Stimulated activated naive B cell treated with anti-CD40 and anti-IgM and Interleukin-4, amounts not matched to agents 10 μg/mL and 1 μg/mL and 100 μg/mL, for 72 hours (primary cell): ENCODE results near the gene CFAP97D2.
"Not testable (repeated sequence)": the region's sequence is repeated elsewhere in the genome, so short reads cannot be mapped to it uniquely, and the experiment has no call there.

ENCODE experiments used
- ATAC-seq, 2 donors: fragments of 150-1000 bp; cut with Tn5 transposase; replicated peaks; 2 replicates each; pipeline ENCODE4 v1.10.0; 2021; ENCODE audit warnings: moderate library complexity in 1 of 2
- DNase-seq: peaks from one replicate; pipeline ENCODE4 v3.0.0; 2021
- H3K27ac Mint-ChIP-seq: one replicate; pipeline ENCODE4 v1.8.0; 2022; ENCODE audit warnings: mild to moderate bottlenecking, mixed read lengths
- H3K27me3 Mint-ChIP-seq, 2 donors: one replicate each; pipeline ENCODE4 v1.8.0; 2022; ENCODE audit warnings: mixed read lengths in 2 of 2
- H3K36me3 Mint-ChIP-seq, 2 donors: one replicate each; pipeline ENCODE4 v1.8.0; 2022; ENCODE audit warnings: mixed read lengths in 2 of 2, mild to moderate bottlenecking in 1 of 2
- H3K4me1 Mint-ChIP-seq, 2 donors: one replicate each; pipeline ENCODE4 v1.8.0; 2022; ENCODE audit warnings: mixed read lengths in 2 of 2, mild to moderate bottlenecking in 1 of 2
- H3K4me3 Mint-ChIP-seq, 2 donors: one replicate each; pipeline ENCODE4 v1.8.0; 2022; ENCODE audit warnings: mild to moderate bottlenecking in 2 of 2, mixed read lengths in 2 of 2, moderate library complexity in 1 of 2
- H3K9me3 Mint-ChIP-seq, 2 donors: one replicate each; pipeline ENCODE4 v1.8.0; 2022; ENCODE audit warnings: mixed read lengths in 2 of 2, mild to moderate bottlenecking in 1 of 2

The CFAP97D2 gene

DNA sequence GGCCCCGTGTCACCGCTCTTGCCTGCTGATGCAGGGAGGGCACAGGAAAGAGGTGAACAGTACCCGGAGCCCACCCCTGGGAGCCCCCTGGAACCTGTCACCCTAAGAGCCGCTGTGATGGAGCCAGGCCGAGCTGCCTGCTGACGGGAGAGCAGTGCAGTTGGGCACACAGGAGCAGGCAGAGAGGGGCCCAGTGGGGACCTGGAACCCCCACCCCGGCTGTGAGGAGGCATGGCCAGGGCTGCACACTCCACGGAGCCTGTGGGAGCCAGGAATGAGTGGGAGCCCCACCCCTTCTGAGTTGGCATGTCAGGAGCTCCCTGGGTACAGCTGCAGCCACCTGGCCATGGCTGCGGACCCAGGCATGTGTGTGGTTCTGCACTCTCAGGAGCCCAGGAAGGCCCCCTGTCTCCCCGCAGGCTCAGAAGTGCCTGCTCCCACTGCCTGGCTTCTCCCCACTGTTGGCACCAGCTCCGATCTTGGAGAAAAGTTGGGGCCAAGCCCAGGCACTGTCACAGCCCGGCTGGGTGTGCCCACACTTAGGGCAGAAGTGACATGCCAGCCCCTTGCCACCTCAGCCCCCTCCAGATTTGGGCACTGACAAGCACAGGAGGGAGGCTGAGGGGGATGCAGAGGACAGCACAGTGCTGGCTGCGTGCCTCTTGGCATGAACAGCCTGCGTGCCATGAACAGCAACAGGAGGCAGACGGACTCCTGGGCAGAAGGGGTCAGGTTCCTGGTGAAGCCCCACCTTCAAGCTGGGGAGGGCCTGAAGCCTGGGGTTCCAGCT is 6.3 kb downstream of the CFAP97D2 start:
- peaks cover 0 to 2% of the 10 kb centered on the region in 2 donors for H3K4me1 Mint-ChIP-seq
- H3K4me3 Mint-ChIP-seq = no peak overlapping the region
- DNase-seq = no peak
- peaks cover 5 to 8% of the 10 kb centered on the region in 2 donors for H3K9me3 Mint-ChIP-seq
- H3K27ac Mint-ChIP-seq = no peak overlapping the region
- no peak for ATAC-seq
- H3K36me3 Mint-ChIP-seq = peaks cover 0 to 7% of the 10 kb centered on the region in 2 donors
- H3K27me3 Mint-ChIP-seq = peaks cover 16 to 33% of the 10 kb centered on the region in 2 donors

DNA sequence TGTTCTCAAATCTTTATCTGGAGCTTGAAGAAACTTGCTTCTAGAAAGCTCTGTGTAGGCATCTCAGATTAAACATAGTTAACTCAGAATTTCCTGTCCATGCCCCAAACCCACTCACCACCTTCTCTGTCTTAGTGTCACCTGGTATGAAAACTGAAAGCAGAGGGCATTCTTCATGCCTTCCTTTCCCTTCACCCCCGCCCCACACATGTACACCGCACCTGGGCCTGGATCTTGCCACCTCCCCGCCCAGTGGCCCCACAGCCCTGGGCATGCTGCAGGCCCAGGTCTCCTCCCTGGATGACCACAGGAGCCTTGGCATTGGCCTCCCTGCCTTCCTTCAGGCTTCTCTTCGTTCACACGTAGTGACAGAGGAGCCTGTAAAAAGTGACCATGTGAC is 15.8 kb downstream of the CFAP97D2 start:
- H3K4me1 Mint-ChIP-seq = no peaks in the 10 kb centered on the region
- H3K4me3 Mint-ChIP-seq = no peak overlapping the region
- no peak for DNase-seq

DNA sequence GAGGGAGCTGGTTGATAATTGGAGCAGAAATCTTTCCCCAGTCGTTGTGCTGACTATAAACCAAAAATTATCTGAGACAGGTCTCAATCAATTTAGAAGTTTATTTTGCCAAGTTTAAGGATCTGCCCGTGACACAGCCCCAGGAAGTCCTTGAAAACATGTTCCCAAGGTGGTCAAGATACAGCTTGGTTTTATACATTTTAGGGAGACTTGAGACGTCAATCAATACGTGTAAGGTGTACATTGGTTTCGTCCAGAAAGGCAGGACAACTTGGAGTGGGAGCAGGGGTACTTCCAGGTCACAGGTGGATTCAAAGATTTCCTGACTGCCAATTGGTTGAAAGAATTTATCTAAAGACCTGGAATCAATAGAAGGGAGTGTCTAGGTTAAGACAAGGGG is 17.6 kb downstream of the CFAP97D2 start:
- no peaks in the 10 kb centered on the region for H3K27me3 Mint-ChIP-seq
- H3K9me3 Mint-ChIP-seq = no peaks in the 10 kb centered on the region
- H3K4me1 Mint-ChIP-seq = no peaks in the 10 kb centered on the region
- DNase-seq = no peak
- H3K27ac Mint-ChIP-seq = no peak overlapping the region
- no peak overlapping the region for H3K4me3 Mint-ChIP-seq
- H3K36me3 Mint-ChIP-seq = no peaks in the 10 kb centered on the region
- no peak for ATAC-seq

More for the DNA sequence above, 15.8 kb downstream of the CFAP97D2 start:
- Mint-ChIP-seq H3K27ac (peak overlapping the region; percentile 4), H3K36me3 (no peaks in the 10 kb centered on the region), H3K27me3 (peaks cover 0 to 5% of the 10 kb centered on the region in 2 donors), H3K9me3 (peaks cover 3 to 5% of the 10 kb centered on the region in 2 donors)
- ATAC-seq = no peak

DNA sequence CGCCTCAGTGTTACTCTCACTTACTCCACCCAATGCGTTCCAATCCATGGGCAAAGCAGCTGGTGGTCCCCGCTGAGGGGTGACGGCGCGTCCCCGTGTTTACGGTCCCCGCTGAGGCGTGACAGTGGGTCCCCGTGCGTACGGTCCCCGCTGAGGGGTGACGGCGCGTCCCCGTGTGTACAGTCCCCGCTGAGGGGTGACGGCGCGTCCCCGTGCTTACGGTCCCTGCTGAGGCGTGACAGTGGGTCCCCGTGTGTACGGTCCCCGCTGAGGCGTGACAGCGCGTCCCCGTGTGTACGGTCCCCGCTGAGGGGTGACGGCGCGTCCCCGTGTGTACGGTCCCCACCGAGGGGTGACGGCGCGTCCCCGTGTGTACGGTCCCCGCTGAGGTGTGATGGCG is 19.5 kb downstream of the CFAP97D2 start:
- no peaks in the 10 kb centered on the region for H3K9me3 Mint-ChIP-seq
- peaks cover 0 to 4% of the 10 kb centered on the region in 2 donors for H3K4me1 Mint-ChIP-seq
- DNase-seq (no peak), ATAC-seq (no peak)
- H3K36me3 Mint-ChIP-seq = no peaks in the 10 kb centered on the region
- H3K4me3 Mint-ChIP-seq = no peak overlapping the region
- H3K27me3 Mint-ChIP-seq = peaks cover 0 to 5% of the 10 kb centered on the region in 2 donors
- no peak overlapping the region for H3K27ac Mint-ChIP-seq

DNA sequence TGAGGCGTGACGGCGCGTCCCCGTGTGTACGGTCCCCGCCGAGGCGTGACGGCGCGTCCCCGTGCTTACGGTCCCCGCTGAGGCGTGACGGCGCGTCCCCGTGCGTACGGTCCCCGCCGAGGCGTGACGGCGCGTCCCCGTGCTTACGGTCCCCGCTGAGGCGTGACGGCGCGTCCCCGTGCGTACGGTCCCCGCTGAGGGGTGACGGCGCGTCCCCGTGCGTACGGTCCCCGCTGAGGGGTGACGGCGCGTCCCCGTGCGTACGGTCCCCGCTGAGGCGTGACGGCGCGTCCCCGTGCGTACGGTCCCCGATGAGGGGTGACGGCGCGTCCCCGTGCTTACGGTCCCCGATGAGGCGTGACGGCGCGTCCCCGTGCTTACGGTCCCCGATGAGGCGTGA is 20.5 kb downstream of the CFAP97D2 start:
- not testable (repeated sequence) for H3K27ac Mint-ChIP-seq, H3K9me3 Mint-ChIP-seq, ATAC-seq, H3K4me1 Mint-ChIP-seq, H3K27me3 Mint-ChIP-seq, H3K36me3 Mint-ChIP-seq, DNase-seq, H3K4me3 Mint-ChIP-seq

DNA sequence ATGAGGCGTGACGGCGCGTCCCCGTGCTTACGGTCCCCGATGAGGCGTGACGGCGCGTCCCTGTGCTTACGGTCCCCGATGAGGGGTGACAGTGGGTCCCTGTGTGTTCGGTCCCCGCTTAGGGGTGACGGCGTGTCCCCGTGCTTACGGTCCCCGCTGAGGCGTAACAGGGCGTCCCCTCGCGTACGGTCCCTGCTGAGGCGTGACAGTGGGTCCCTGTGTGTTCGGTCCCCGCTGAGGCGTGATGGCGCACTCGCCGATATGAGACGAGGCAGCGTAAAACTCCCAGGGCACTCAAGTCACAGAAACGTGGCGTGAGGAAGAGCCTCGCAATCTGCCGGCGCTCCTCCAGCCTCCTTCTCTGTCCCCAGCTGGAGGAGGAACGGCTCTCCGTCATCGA is 20.9 kb downstream of the CFAP97D2 start:
- no peaks in the 10 kb centered on the region for H3K36me3 Mint-ChIP-seq
- H3K27ac Mint-ChIP-seq = peak overlapping the region; percentile 67
- H3K27me3 Mint-ChIP-seq = peaks cover 0 to 5% of the 10 kb centered on the region in 2 donors
- H3K9me3 Mint-ChIP-seq = no peaks in the 10 kb centered on the region
- ATAC-seq (no peak), DNase-seq (no peak)
- peaks cover 0 to 4% of the 10 kb centered on the region in 2 donors for H3K4me1 Mint-ChIP-seq
- no peak overlapping the region for H3K4me3 Mint-ChIP-seq

DNA sequence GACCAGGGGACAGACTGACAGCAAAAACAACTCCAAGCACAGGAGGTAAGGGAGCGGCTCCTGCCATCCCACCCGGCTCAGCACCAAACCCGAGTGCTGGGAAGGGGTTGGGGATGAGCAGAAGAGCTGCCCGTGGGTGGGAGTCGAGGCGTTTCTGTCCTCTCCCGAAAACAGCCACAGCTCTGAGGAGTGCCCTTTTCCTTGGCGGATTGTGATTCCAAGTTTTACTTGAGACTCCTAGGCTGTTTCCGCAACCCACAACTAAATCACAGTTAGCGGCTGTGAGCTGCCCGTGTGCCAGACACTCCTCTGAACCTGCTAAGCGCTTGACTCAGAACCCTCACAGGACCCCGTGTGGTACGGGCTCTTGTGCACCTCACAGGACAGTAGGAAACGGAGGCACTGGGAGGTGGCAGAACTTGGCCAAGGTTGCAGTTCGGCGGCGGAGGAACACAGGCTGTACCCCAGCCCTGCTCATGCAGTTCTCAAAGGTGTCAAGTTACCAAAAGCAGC is 21.4 kb downstream of the CFAP97D2 start:
- H3K27ac Mint-ChIP-seq = peak overlapping the region; percentile 67
- H3K9me3 Mint-ChIP-seq = no peaks in the 10 kb centered on the region
- DNase-seq = no peak
- H3K4me1 Mint-ChIP-seq = peaks cover 0 to 4% of the 10 kb centered on the region in 2 donors
- ATAC-seq = no peak
- no peak overlapping the region for H3K4me3 Mint-ChIP-seq
- H3K27me3 Mint-ChIP-seq = peaks cover 0 to 5% of the 10 kb centered on the region in 2 donors
- H3K36me3 Mint-ChIP-seq = no peaks in the 10 kb centered on the region

DNA sequence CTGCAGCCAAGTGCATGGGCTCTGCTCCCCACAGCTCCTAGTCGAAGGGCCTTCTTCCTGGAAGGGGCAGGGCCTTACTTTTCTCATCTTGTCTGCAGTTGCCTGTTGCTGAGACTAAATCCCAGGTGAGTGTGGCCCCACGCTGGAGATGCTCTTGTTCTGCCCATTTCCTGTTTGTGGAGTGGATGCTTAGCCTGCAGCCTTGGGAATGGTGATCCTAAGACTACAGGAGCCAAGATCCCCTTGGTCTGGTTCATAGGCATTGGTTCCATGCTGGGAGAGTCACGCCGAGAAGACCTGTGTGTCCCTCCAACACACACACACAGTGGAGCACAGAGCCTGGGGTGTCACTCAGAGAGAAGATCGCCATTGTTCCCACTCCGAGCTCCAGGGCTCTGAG is 23.5 kb downstream of the CFAP97D2 start:
- H3K27ac Mint-ChIP-seq = no peak overlapping the region
- no peak overlapping the region for H3K4me3 Mint-ChIP-seq
- H3K4me1 Mint-ChIP-seq = peaks cover 0 to 4% of the 10 kb centered on the region in 2 donors
- ATAC-seq (no peak), DNase-seq (no peak)
- peaks cover 0 to 2% of the 10 kb centered on the region in 2 donors for H3K36me3 Mint-ChIP-seq
- peaks cover 0 to 5% of the 10 kb centered on the region in 2 donors for H3K27me3 Mint-ChIP-seq
- H3K9me3 Mint-ChIP-seq = peaks cover 3 to 6% of the 10 kb centered on the region in 2 donors

DNA sequence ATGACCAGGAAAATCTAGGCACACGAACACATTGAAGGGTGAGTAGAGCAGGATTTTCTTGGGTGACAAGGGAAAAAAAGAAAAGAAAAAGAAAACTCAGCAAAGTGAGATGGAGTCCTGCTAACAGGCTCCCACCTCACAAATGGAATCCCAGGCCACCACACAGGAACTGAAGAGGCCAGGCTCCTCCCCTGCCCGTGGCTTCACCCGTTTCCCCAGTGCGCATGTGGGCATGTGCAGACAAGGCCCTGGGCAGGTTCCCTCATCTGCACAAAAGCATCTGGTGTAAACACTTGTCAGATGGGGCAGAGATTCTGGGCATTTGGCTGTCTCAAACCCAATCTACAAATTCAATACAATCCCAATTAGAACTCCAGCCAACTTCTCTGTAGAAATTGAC is 24.5 kb downstream of the CFAP97D2 start:
- H3K36me3 Mint-ChIP-seq = peaks cover 0 to 2% of the 10 kb centered on the region in 2 donors
- peaks cover 4 to 7% of the 10 kb centered on the region in 2 donors for H3K9me3 Mint-ChIP-seq
- DNase-seq (no peak), ATAC-seq (no peak)
- peaks cover 0 to 4% of the 10 kb centered on the region in 2 donors for H3K4me1 Mint-ChIP-seq
- H3K27me3 Mint-ChIP-seq = peaks cover 0 to 5% of the 10 kb centered on the region in 2 donors
- no peak overlapping the region for H3K27ac Mint-ChIP-seq
- H3K4me3 Mint-ChIP-seq = no peak overlapping the region

DNA sequence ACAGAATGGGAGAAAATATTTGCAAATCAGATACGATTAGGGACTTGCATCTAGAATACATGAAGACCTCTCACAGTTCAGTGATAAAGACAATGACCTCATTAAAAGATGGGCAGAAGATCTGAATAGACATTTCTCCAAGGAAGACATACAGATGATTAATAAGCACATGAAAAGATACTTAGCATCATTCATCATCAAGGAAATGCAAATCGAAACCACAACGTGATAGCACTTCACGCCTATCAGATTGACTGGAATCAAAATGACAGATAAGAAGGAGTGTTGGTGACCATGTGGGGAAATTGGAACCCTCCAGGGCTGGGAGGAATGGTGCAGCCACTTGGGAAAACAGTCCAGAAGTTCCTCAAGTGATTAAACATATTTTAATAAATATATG is 25.8 kb downstream of the CFAP97D2 start:
- Mint-ChIP-seq H3K9me3 (peaks cover 4 to 7% of the 10 kb centered on the region in 2 donors), H3K4me3 (no peak overlapping the region), H3K36me3 (peaks cover 0 to 2% of the 10 kb centered on the region in 2 donors), H3K27me3 (peaks cover 0 to 5% of the 10 kb centered on the region in 2 donors), H3K27ac (no peak overlapping the region), H3K4me1 (peaks cover 0 to 4% of the 10 kb centered on the region in 2 donors)
- no peak for ATAC-seq
- DNase-seq = no peak

DNA sequence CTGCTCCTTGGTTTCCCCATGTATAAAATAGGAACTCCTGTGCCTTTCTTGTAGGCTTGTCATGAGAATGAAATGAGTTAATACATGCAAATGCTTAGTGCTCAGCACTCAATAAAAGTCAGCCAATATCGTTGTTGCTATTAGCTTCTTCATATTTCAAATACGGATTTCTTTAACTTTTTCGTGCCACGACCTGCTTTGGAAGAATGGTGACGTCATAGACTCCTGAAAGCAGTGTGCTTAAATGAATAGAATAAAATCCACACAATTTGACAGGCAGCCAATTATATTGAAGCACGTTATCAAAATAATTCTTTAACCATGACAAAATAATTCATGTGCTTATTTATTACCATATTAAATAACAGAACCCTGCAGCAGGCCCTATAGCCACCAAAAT is 29.1 kb downstream of the CFAP97D2 start:
- peaks cover 0 to under 1% of the 10 kb centered on the region in 2 donors for H3K4me1 Mint-ChIP-seq
- no peak overlapping the region for H3K27ac Mint-ChIP-seq
- peaks cover 15 to 24% of the 10 kb centered on the region in 2 donors for H3K27me3 Mint-ChIP-seq
- ATAC-seq (no peak), DNase-seq (no peak)
- H3K36me3 Mint-ChIP-seq = peaks cover 0 to 2% of the 10 kb centered on the region in 2 donors
- H3K9me3 Mint-ChIP-seq = peaks cover 4 to 7% of the 10 kb centered on the region in 2 donors
- no peak overlapping the region for H3K4me3 Mint-ChIP-seq

DNA sequence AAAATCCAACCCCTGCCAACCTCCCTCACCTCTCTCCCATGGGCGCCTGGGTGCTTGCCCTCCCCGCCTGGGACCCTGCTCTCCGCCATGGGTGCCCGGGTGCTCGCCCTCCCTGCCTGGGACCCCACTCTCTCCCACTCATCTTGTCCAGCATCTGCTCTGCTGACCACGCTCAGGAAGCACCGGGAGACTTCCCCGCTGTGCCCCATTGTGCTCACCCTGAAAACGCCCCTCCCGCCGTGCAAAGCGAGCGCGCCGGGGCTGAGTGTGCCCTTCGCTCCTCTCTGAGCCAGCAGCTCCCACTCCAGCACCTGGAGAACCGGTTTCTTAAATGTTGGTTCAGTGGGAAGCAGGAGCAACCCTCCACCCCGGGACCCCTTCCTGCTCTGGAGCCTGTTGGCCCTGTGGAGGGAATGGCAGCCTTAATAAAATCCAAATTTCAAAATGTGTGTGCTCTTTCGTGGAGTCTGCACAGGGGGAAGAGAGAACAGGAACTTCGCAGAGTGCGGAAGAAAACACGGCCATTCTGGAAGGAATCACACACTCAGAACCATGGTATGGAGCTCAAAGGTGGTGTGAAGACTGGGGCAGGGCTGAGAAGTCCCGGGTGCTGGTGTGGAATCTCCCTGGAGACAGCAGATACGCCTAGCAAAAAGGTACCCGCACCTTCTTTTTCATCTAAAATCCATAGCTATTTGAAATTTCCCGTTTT is 32.5 kb downstream of the CFAP97D2 start:
- Mint-ChIP-seq H3K27me3 (peaks cover 26 to 35% of the 10 kb centered on the region in 2 donors), H3K4me1 (no peaks in the 10 kb centered on the region), H3K36me3 (no peaks in the 10 kb centered on the region), H3K4me3 (no peak overlapping the region), H3K9me3 (peaks cover 4 to 7% of the 10 kb centered on the region in 2 donors), H3K27ac (peak overlapping the region; percentile 73)
- ATAC-seq (no peak), DNase-seq (no peak)

DNA sequence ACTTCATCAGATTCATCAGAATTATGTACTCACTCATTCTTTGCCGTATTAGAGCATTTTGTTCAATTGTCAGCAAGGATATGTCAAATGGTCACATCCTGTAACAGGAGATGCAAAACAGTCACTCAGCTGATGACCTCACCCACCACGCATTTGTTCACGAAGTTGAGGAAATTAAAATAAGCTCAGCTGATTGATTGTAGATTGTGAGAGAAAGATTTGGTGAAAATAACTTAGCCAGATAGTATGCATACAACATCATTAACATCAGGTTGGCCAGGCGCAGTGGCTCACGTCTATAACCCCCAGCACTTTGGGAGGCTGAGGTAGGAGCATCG is 33.1 kb downstream of the CFAP97D2 start:
- DNase-seq = no peak
- Mint-ChIP-seq H3K4me1 (no peaks in the 10 kb centered on the region), H3K9me3 (peaks cover 4 to 6% of the 10 kb centered on the region in 2 donors), H3K27me3 (peaks cover 26 to 35% of the 10 kb centered on the region in 2 donors), H3K4me3 (no peak overlapping the region), H3K36me3 (no peaks in the 10 kb centered on the region), H3K27ac (no peak overlapping the region)
- no peak for ATAC-seq

DNA sequence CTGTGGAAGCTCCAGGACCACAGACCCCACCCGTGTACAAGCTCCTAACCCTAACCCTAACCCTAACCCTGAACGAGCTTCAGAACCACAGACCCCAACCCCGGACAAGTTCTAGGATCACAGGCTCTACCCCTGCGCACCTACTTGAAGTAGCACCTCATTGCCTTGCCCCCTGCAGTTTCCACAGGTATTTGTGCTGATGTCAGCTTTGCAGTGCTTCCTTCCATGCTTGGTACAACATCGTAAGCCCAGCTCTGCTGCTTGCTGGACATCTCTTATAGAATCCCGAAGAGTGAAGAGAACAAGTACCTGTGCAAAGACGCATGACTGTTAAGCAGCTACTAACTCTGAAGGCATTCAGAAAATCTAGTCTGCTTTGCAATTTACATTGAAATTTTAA is 34.9 kb downstream of the CFAP97D2 start:
- no peaks in the 10 kb centered on the region for H3K36me3 Mint-ChIP-seq
- peaks cover 26 to 35% of the 10 kb centered on the region in 2 donors for H3K27me3 Mint-ChIP-seq
- DNase-seq = no peak
- ATAC-seq = no peak
- peak overlapping the region; percentile 51 for H3K27ac Mint-ChIP-seq
- H3K4me1 Mint-ChIP-seq = no peaks in the 10 kb centered on the region
- H3K9me3 Mint-ChIP-seq = no peaks in the 10 kb centered on the region
- H3K4me3 Mint-ChIP-seq = no peak overlapping the region

DNA sequence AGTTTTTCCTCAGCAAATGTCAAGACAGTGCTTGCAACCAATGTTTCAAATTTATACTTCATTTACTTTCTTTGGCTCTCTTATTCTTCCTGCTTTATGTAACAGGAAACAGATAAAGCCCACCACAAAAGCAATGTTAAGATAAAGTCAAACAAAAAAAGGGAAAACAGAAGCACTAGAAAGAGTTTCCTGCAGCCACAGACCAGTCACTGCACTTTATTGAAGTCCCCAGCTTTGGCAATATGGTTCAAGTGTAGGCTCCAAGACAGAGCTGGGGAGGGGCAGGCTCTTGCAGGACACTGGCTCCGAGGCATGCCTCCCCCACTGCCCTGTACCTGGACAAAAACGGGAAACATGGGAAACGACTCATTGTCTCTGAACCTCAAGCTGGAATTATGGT is 40.3 kb downstream of the CFAP97D2 start:
- Mint-ChIP-seq H3K27ac (peak overlapping the region; percentile 14), H3K4me3 (no peak overlapping the region), H3K36me3 (no peaks in the 10 kb centered on the region), H3K9me3 (no peaks in the 10 kb centered on the region), H3K27me3 (no peaks in the 10 kb centered on the region), H3K4me1 (peaks cover 9 to 24% of the 10 kb centered on the region in 2 donors)
- no peak for DNase-seq
- ATAC-seq = no peak
